ENCODE results near the gene TMEM185A.
"Not testable (repeated sequence)": the region's sequence is repeated elsewhere in the genome, so short reads cannot be mapped to it uniquely, and the experiment has no call there.

The TMEM185A gene

GRCh38 chrX:149619662-149620061 lies 11.9 kb downstream of the TMEM185A start:
- DNase-seq, result not testable (repeated sequence)

GRCh38 chrX:149618871-149619270 lies 12.7 kb downstream of the TMEM185A start:
- DNase-seq, result no peak

- DNase-seq, result no peak
These were observed 19.9 kb downstream of the TMEM185A start for GRCh38 chrX:149611623-149612175.

- no peak for DNase-seq
These were observed 21.1 kb downstream of the TMEM185A start for GRCh38 chrX:149610511-149610910.

GRCh38 chrX:149607699-149608098 lies 23.9 kb downstream of the TMEM185A start:
- no peak for DNase-seq

GRCh38 chrX:149605248-149605885 lies 26.2 kb downstream of the TMEM185A start:
- not testable (repeated sequence) for DNase-seq

GRCh38 chrX:149598603-149599002 lies 33.0 kb downstream of the TMEM185A start:
- DNase-seq, result not testable (repeated sequence)

GRCh38 chrX:149595943-149596342 lies 35.6 kb downstream of the TMEM185A start:
- DNase-seq, result not testable (repeated sequence)

- not testable (repeated sequence) for DNase-seq
These were observed 36.4 kb downstream of the TMEM185A start, which contains the start of gene HSFX2 for GRCh38 chrX:149595214-149595613. Gene HSFX2 (minus strand): TSS chrX:149595314. CDS start chrX:149594700, 614 bp downstream.

- not testable (repeated sequence) for DNase-seq
These were observed 40.6 kb downstream of the TMEM185A start for GRCh38 chrX:149590993-149591392.

- not testable (repeated sequence) for DNase-seq
These were observed 44.2 kb downstream of the TMEM185A start, which contains the start of gene MAGEA9B for GRCh38 chrX:149587359-149587758. Gene MAGEA9B (minus strand): TSS chrX:149587459. CDS start chrX:149583179, 4,280 bp downstream.

GRCh38 chrX:149585631-149586030 lies 46.0 kb downstream of the TMEM185A start:
- DNase-seq, result not testable (repeated sequence)

GRCh38 chrX:149573456-149573855 lies 58.1 kb downstream of the TMEM185A start:
- DNase-seq, result not testable (repeated sequence)

- no peak for DNase-seq
These were observed 58.8 kb downstream of the TMEM185A start for GRCh38 chrX:149572743-149573142.

GRCh38 chrX:149571770-149572169 lies 59.8 kb downstream of the TMEM185A start:
- no peak for DNase-seq

GRCh38 chrX:149570668-149571067 lies 60.9 kb downstream of the TMEM185A start:
- DNase-seq, result no peak

GRCh38 chrX:149569770-149570169 lies 61.8 kb downstream of the TMEM185A start:
- DNase-seq, result no peak

GRCh38 chrX:149568701-149569296 lies 62.8 kb downstream of the TMEM185A start:
- no peak for DNase-seq

- no peak for DNase-seq
These were observed 63.8 kb downstream of the TMEM185A start for GRCh38 chrX:149567621-149568417.

GRCh38 chrX:149563359-149563758 lies 68.2 kb downstream of the TMEM185A start:
- DNase-seq, result no peak

- DNase-seq, result not testable (repeated sequence)
These were observed 76.3 kb downstream of the TMEM185A start for GRCh38 chrX:149555251-149555650.

GRCh38 chrX:149551939-149552248 lies 79.7 kb downstream of the TMEM185A start:
- not testable (repeated sequence) for DNase-seq

GRCh38 chrX:149551245-149551938 lies 80.2 kb downstream of the TMEM185A start:
- not testable (repeated sequence) for DNase-seq

Data from SIG-M5 (cell line).